Cardiac muscle cell (in vitro differentiated cells and primary cell): ENCODE data around the gene SPDYE3. TPM values are rescaled to one million over a fixed set of nuclear protein-coding genes. Genes with fewer than 3 reads are reported as not detected.
"Not testable (repeated sequence)": the region's sequence is repeated elsewhere in the genome, so short reads cannot be mapped to it uniquely, and the experiment has no call there.

ENCODE experiments used
- DNase-seq, 2 donors: peaks; one replicate each; pipeline versions ENCODE4 v3.0.0 to v3.0.0-alpha.2; 2010 to 2017; ENCODE audit warnings: low read depth in 1 of 2, low spot score in 1 of 2
- H3K27ac ChIP-seq: fragments of 200-600 bp; sonication (generic); 2 replicates; pipeline ENCODE4 v1.5.1; 2016
- H3K27me3 ChIP-seq: fragments of 200-600 bp; sonication (generic); 2 replicates; pipeline ENCODE4 v1.6.0; 2016; ENCODE audit warnings: control low read depth
- H3K36me3 ChIP-seq: fragments of 200-600 bp; sonication (generic); 2 replicates; pipeline ENCODE4 v1.5.1; 2016; ENCODE audit warnings: control low read depth
- H3K4me1 ChIP-seq: fragments of 200-600 bp; sonication (generic); 2 replicates; pipeline ENCODE4 v1.8.1; 2017; ENCODE audit warnings: low read depth, mild to moderate bottlenecking, mixed run types
- H3K4me3 ChIP-seq: fragments of 200-600 bp; sonication (generic); 2 replicates; pipeline ENCODE4 v1.5.1; 2016; ENCODE audit warnings: mild to moderate bottlenecking
- H3K9me3 ChIP-seq: fragments of 200-600 bp; sonication (generic); 2 replicates; pipeline ENCODE4 v1.5.1; 2017; ENCODE audit warnings: low read depth, mild to moderate bottlenecking, control low read depth
- polyA plus RNA-seq: library from polyadenylated mRNA; unstranded; fragments of >200 nt; fragmentation: Nextera tagmentation; extraction: Ambion mirVana; gene quantifications from 2 replicates; pipeline ENCODE4 v1.2.1, GENCODE V29; 2016
- total RNA-seq: library from RNA; depleted of rRNA; stranded (reverse); fragments of >200 nt; gene quantifications from 2 replicates; pipeline ENCODE4 v1.2.3, GENCODE V29; 2016
- TF ChIP-seq, protein P1 (sequence below): IDR thresholded peaks from 2 replicates; pipeline ENCODE4 v1.5.1; 2012; ENCODE audit warnings: low read depth, mild to moderate bottlenecking, low read length

The SPDYE3 gene
- total and polyA plus RNA-seq, 2 experiments from 2014 or later: 8.9 TPM; not detected in 1

GRCh38 chr7:100270046-100270918, 37.2 kb upstream of the SPDYE3 start:
- not testable (repeated sequence) for H3K9me3 ChIP-seq, H3K36me3 ChIP-seq, H3K4me1 ChIP-seq, H3K27me3 ChIP-seq
- peak overlapping the region; percentile 60 for H3K27ac ChIP-seq
- peak; percentile 25 for DNase-seq
- peak overlapping the region; percentile 91 for H3K4me3 ChIP-seq

GRCh38 chr7:100270941-100271593, 36.4 kb upstream of the SPDYE3 start:
- H3K27ac ChIP-seq, H3K27me3 ChIP-seq, H3K36me3 ChIP-seq, H3K9me3 ChIP-seq, H3K4me1 ChIP-seq: not testable (repeated sequence)
- peak overlapping the region; percentile 91 for H3K4me3 ChIP-seq
- peak in 1 of 2 donors; percentile 28 for DNase-seq

DNA sequence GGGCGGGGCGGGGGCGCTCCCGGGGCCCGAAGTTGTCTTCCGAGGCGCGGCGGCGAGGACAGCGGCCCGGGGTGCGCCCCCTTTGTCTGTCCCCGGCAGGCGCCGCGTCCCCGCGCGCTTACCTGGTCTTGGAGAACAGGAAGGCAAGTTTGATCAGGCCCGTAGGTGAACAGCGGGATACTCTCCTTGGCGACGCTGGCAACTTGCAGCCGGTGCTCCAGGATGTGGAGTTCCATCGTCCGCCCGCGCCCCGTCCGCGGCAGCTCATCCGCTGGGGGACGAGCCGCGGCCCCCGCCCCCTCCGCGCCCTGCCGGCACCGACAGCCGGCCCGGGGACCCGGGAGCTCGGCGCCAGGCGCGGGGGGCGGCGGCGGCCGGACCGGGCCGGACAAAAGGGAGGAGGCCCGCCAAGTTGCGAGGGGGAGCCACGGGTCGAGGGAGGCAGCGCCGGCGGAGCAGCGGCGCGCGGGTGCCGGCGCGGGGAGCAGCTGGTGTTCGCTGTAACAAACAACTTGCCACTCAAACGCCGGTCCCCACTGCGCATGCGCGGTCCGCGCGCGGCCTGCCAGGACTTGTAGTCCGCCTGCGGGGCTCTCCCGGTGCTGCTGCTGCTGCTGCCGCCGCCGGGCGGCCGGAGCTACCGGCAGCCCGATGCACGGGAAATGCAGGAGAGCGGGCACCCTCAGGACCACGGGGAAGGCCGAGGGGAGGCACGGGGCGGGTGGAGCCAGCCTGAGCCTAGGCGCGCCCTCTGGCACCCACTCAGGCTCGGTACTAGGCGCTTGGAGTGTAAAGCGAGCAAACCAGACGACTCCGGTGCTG, 35.6 kb upstream of the SPDYE3 start:
- Histone ChIP-seq H3K9me3 (no peaks in the 10 kb centered on the region), H3K27me3 (no peaks in the 10 kb centered on the region), H3K4me3 (peak overlapping the region; percentile 91), H3K36me3 (no peaks in the 10 kb centered on the region), H3K4me1 (peaks cover 7% of the 10 kb centered on the region), H3K27ac (peak overlapping the region; percentile 53)
- peak; percentile 97 for DNase-seq
- TF ChIP-seq, protein P1, sequence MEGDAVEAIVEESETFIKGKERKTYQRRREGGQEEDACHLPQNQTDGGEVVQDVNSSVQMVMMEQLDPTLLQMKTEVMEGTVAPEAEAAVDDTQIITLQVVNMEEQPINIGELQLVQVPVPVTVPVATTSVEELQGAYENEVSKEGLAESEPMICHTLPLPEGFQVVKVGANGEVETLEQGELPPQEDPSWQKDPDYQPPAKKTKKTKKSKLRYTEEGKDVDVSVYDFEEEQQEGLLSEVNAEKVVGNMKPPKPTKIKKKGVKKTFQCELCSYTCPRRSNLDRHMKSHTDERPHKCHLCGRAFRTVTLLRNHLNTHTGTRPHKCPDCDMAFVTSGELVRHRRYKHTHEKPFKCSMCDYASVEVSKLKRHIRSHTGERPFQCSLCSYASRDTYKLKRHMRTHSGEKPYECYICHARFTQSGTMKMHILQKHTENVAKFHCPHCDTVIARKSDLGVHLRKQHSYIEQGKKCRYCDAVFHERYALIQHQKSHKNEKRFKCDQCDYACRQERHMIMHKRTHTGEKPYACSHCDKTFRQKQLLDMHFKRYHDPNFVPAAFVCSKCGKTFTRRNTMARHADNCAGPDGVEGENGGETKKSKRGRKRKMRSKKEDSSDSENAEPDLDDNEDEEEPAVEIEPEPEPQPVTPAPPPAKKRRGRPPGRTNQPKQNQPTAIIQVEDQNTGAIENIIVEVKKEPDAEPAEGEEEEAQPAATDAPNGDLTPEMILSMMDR: peak; percentile 28

GRCh38 chr7:100272538-100272902, 35.0 kb upstream of the SPDYE3 start:
- H3K4me1 ChIP-seq, H3K27me3 ChIP-seq, H3K36me3 ChIP-seq, H3K27ac ChIP-seq, DNase-seq, H3K9me3 ChIP-seq: not testable (repeated sequence)
- peak overlapping the region; percentile 91 for H3K4me3 ChIP-seq

DNA sequence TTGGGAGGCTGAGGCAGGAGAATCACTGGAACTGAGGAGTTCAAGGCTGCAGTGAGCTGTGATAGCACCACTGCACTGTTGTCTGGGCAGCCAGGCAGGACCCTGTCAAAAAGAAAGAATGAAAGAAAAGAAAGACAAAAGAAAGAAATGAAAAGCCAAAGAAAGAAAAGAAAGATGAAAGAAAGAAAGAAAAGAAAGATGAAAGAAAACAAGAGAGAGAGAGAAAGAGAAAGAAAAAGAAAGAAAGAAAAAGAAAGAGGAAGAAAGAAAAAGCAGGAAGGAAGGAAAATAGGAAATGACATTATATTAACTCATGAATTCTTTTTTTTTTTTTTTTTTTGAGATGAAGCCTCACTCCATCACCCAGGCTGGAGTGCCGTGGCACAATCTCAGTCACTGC, 32.4 kb upstream of the SPDYE3 start:
- no peak overlapping the region for H3K27ac ChIP-seq
- H3K36me3 ChIP-seq: no peaks in the 10 kb centered on the region
- H3K27me3 ChIP-seq: no peaks in the 10 kb centered on the region
- H3K9me3 ChIP-seq: no peaks in the 10 kb centered on the region
- TF ChIP-seq, protein P1: no peak
- H3K4me3 ChIP-seq: no peak overlapping the region
- H3K4me1 ChIP-seq: peaks cover under 1% of the 10 kb centered on the region
- no peak for DNase-seq

GRCh38 chr7:100276126-100276525, 31.4 kb upstream of the SPDYE3 start:
- H3K4me1 ChIP-seq, H3K4me3 ChIP-seq, H3K9me3 ChIP-seq, H3K36me3 ChIP-seq, H3K27ac ChIP-seq, H3K27me3 ChIP-seq, DNase-seq: not testable (repeated sequence)

GRCh38 chr7:100282069-100282608, 25.4 kb upstream of the SPDYE3 start:
- H3K36me3 ChIP-seq, DNase-seq, H3K9me3 ChIP-seq, H3K4me3 ChIP-seq, H3K4me1 ChIP-seq, H3K27ac ChIP-seq, H3K27me3 ChIP-seq: not testable (repeated sequence)

- not testable (repeated sequence) for H3K4me1 ChIP-seq, H3K9me3 ChIP-seq, H3K4me3 ChIP-seq, H3K36me3 ChIP-seq, H3K27ac ChIP-seq, H3K27me3 ChIP-seq
- peak in 1 of 2 donors; percentile 29 for DNase-seq
Measured at GRCh38 chr7:100283147-100283546, 24.4 kb upstream of the SPDYE3 start.

- not testable (repeated sequence) for H3K9me3 ChIP-seq, H3K36me3 ChIP-seq
Measured at GRCh38 chr7:100287191-100287969, 20.1 kb upstream of the SPDYE3 start.

DNA sequence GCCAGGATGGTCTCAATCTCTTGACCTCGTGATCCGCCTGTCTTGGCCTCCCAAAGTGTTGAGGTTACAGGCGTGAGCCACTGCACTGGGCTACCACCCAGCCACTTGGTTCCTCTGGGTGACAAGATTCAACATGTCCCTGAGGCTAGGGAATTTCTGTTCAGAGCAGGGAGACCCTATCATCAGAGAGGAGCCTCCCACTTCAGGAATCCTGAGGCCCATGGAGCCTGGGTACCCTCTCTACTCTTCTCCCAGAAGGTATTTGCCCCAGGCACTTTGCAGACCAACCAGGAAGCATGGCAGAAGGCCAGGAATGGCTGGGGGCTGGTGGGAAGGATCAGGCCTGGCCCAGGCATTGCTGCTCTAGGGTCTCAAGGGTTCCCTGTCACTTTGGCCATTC, 19.2 kb upstream of the SPDYE3 start:
- not testable (repeated sequence) for H3K27ac ChIP-seq, H3K36me3 ChIP-seq, DNase-seq, H3K27me3 ChIP-seq, H3K9me3 ChIP-seq, H3K4me1 ChIP-seq, H3K4me3 ChIP-seq

More at GRCh38 chr7:100287191-100287969, 20.1 kb upstream of the SPDYE3 start:
- H3K27me3 ChIP-seq, H3K4me3 ChIP-seq, H3K27ac ChIP-seq, H3K4me1 ChIP-seq, DNase-seq: not testable (repeated sequence)

- not testable (repeated sequence) for H3K4me1 ChIP-seq
Measured at GRCh38 chr7:100292162-100292561, 15.3 kb upstream of the SPDYE3 start.

More at GRCh38 chr7:100292162-100292561, 15.3 kb upstream of the SPDYE3 start:
- H3K4me3 ChIP-seq, H3K9me3 ChIP-seq, DNase-seq, H3K27ac ChIP-seq, H3K27me3 ChIP-seq, H3K36me3 ChIP-seq: not testable (repeated sequence)
